T-helper 1 cell treated with Interleukin-12 subunit alpha and Interleukin-12 subunit beta and Interleukin-4 antibody, amounts not matched to agents 30 μg/mL and 1 μg/mL, for 36 hours (primary cell): Measurements from ENCODE around the gene WWC2.

Source experiments
- H3K27ac Mint-ChIP-seq: one replicate; pipeline ENCODE4 v1.8.0; 2021; ENCODE audit warnings: mild to moderate bottlenecking, mixed read lengths
- H3K27me3 Mint-ChIP-seq: one replicate; pipeline ENCODE4 v1.8.0; 2021; ENCODE audit warnings: low read depth, mixed read lengths
- H3K36me3 Mint-ChIP-seq: one replicate; pipeline ENCODE4 v1.8.0; 2021; ENCODE audit warnings: low read depth, mixed read lengths
- H3K4me1 Mint-ChIP-seq: one replicate; pipeline ENCODE4 v1.8.0; 2021; ENCODE audit warnings: low read depth, mixed read lengths
- H3K4me3 Mint-ChIP-seq: one replicate; pipeline ENCODE4 v1.8.0; 2021; ENCODE audit warnings: mild to moderate bottlenecking, moderate library complexity, mixed read lengths
- H3K9me3 Mint-ChIP-seq: one replicate; pipeline ENCODE4 v1.8.0; 2021; ENCODE audit warnings: mixed read lengths

The WWC2 gene

DNA sequence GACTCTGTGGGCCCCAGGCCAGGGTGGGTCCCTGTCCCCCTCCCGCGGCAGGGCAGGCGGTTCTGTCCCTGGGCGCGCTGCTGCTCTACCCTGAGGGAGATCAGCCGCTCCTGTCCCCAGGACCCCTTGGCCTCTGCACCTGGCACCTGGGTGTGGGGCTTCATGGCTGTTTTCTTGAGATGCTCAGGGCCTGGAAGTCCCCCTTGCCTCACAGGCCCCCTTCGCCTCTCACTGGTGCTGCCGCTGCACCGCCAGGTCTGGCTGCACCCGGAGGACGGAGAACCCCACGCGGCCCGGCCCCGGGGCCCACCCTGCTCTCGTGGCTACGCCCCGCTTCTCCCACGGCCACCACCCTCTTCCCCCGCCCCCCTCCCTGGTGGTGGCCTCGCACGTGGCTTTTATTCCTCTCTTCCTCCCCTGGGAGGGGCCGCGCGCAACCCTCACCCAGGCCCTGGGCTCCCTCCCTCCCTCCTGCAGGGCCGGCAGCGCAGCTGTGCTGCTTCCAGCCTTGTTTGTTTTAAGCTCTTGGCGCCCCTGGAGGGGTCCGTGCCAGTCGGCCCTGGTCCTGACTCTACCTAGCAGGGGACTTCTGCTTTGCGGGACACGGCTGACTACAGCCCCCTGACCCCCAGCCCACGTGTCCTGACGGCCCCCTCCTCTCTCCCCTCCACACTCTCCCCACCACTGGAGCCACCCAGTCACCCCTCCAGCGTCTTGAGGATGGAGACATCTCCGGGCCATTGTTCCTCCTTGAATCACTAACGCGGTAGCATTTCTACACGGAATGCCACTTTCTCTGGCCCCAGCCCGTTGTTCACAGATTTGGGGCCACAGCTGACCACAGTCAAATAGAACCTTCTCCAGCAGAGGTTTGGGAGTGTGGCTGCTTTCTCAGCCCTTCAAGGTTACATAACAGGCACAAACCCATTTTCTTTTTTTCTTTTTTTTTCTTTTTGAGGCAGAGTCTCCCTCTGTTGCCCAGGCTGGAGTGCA is 243.8 kb downstream of the WWC2 start:
- H3K27ac Mint-ChIP-seq: no peak overlapping the region
- no peaks in the 10 kb centered on the region for H3K4me1 Mint-ChIP-seq
- H3K4me3 Mint-ChIP-seq: no peak overlapping the region

GRCh38 chr4:183343730-183344129 is 244.7 kb downstream of the WWC2 start:
- Mint-ChIP-seq H3K4me3 (no peak overlapping the region), H3K27me3 (peaks cover 7% of the 10 kb centered on the region), H3K36me3 (no peaks in the 10 kb centered on the region), H3K4me1 (no peaks in the 10 kb centered on the region), H3K27ac (no peak overlapping the region), H3K9me3 (no peaks in the 10 kb centered on the region)

More for the DNA sequence above, 243.8 kb downstream of the WWC2 start:
- no peaks in the 10 kb centered on the region for H3K36me3 Mint-ChIP-seq
- peaks cover 7% of the 10 kb centered on the region for H3K27me3 Mint-ChIP-seq
- H3K9me3 Mint-ChIP-seq: no peaks in the 10 kb centered on the region

- Mint-ChIP-seq H3K4me3 (no peak overlapping the region), H3K27ac (no peak overlapping the region), H3K9me3 (no peaks in the 10 kb centered on the region), H3K36me3 (no peaks in the 10 kb centered on the region), H3K27me3 (peaks cover 7% of the 10 kb centered on the region), H3K4me1 (no peaks in the 10 kb centered on the region)
These were observed 245.6 kb downstream of the WWC2 start for GRCh38 chr4:183344523-183345255.

DNA sequence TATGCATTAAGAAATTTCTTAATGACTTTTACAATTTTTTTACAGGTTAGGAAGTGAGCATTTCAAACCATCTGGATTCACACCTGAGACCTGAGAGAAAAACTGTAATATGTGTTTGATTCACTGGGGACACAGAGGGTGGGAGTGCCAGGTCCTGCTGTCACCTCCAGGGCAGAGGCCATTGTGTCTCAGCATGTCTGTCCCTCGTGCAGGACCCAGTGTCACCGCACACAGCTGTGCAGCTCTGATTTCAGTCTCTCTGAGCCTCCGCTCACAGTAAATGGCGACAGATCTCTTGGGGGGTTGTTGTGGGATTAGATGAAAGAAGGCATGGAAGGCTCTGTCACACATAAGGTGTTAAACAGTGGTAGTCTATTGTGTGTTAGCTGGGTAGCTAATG is 246.2 kb downstream of the WWC2 start:
- H3K36me3 Mint-ChIP-seq: no peaks in the 10 kb centered on the region
- H3K4me1 Mint-ChIP-seq: peaks cover under 1% of the 10 kb centered on the region
- H3K4me3 Mint-ChIP-seq: no peak overlapping the region
- peaks cover 7% of the 10 kb centered on the region for H3K27me3 Mint-ChIP-seq
- H3K9me3 Mint-ChIP-seq: no peaks in the 10 kb centered on the region
- no peak overlapping the region for H3K27ac Mint-ChIP-seq

- peaks cover 3% of the 10 kb centered on the region for H3K4me1 Mint-ChIP-seq
- H3K27me3 Mint-ChIP-seq: peaks cover 3% of the 10 kb centered on the region
- no peak overlapping the region for H3K27ac Mint-ChIP-seq
- no peaks in the 10 kb centered on the region for H3K36me3 Mint-ChIP-seq
- no peak overlapping the region for H3K4me3 Mint-ChIP-seq
- H3K9me3 Mint-ChIP-seq: peaks cover 4% of the 10 kb centered on the region
These were observed 248.1 kb downstream of the WWC2 start for GRCh38 chr4:183347146-183347545.

GRCh38 chr4:183347566-183347965 is 248.5 kb downstream of the WWC2 start:
- Mint-ChIP-seq H3K4me1 (peaks cover 3% of the 10 kb centered on the region), H3K4me3 (no peak overlapping the region), H3K27me3 (peaks cover 3% of the 10 kb centered on the region), H3K36me3 (no peaks in the 10 kb centered on the region), H3K9me3 (peaks cover 4% of the 10 kb centered on the region), H3K27ac (no peak overlapping the region)

GRCh38 chr4:183348136-183348535 is 249.1 kb downstream of the WWC2 start:
- Mint-ChIP-seq H3K27me3 (peaks cover 3% of the 10 kb centered on the region), H3K27ac (no peak overlapping the region), H3K4me1 (peaks cover 3% of the 10 kb centered on the region), H3K9me3 (peaks cover 4% of the 10 kb centered on the region), H3K4me3 (no peak overlapping the region), H3K36me3 (no peaks in the 10 kb centered on the region)

DNA sequence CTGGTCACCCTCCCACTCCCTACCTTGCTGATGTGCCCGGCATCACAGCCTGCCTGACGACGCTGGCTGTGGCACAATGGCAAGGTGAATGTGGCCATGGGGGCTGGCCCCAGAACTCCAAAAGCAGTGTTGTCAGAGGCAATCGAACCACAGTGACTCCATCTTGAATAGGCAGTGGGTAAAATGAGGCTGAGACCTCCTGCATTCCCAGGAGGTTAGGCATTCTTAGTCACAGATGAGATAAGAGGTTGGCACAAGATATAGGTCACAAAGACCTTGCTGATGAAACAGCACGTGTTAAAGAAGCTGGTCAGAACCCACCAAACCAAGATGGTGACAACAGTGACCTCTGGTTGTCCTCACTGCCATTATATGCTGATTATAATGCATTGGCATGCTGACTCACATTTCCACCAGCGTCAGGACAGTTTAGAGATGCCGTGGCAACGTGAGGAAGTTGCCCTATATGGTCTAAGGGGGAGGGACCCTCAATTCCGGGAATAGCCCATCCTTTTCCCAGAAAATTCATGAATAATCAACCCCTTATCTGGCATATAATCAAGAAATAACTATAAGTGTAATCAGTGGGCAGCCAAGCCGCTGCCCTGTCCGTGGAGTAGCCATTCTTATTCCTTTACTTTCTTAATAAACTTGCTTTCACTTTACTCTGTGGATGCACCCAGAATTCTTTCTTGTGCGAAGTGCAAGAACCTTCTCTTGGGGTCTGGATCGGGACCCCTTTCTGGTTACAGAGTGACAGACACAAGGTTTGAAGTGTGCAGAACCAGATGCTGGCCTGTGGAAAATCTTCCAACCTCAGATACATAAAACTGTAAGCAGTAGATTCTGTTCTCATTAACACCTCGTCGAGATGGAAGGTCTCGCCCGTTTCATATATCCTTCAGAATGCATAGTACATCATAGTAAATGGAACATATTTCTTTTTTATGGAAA is 249.9 kb downstream of the WWC2 start:
- H3K9me3 Mint-ChIP-seq: peaks cover 4% of the 10 kb centered on the region
- peaks cover 2% of the 10 kb centered on the region for H3K27me3 Mint-ChIP-seq
- H3K4me3 Mint-ChIP-seq: no peak overlapping the region
- no peaks in the 10 kb centered on the region for H3K36me3 Mint-ChIP-seq
- no peak overlapping the region for H3K27ac Mint-ChIP-seq
- H3K4me1 Mint-ChIP-seq: peaks cover 3% of the 10 kb centered on the region

DNA sequence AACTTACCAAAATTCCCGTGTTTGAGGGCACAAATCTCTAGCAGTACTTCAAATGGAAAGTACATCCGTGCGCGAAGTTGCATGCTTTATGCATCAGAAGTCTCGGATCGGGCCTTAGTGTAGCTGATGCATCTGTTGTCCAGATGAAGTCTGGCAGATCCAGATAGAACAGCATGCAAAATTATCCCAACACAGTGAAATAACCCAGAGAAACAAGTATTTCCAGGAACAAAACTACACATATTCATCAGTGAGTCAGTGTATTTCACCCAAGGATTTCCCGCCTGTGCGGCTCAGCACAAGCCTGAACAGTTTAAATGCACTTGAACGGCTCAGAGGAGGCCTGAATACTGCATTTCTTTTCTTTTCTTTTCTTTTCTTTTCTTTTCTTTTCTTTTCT is 250.6 kb downstream of the WWC2 start:
- Mint-ChIP-seq H3K27ac (no peak overlapping the region), H3K4me1 (peaks cover 3% of the 10 kb centered on the region), H3K4me3 (no peak overlapping the region), H3K9me3 (peaks cover 4% of the 10 kb centered on the region), H3K36me3 (no peaks in the 10 kb centered on the region), H3K27me3 (no peaks in the 10 kb centered on the region)

DNA sequence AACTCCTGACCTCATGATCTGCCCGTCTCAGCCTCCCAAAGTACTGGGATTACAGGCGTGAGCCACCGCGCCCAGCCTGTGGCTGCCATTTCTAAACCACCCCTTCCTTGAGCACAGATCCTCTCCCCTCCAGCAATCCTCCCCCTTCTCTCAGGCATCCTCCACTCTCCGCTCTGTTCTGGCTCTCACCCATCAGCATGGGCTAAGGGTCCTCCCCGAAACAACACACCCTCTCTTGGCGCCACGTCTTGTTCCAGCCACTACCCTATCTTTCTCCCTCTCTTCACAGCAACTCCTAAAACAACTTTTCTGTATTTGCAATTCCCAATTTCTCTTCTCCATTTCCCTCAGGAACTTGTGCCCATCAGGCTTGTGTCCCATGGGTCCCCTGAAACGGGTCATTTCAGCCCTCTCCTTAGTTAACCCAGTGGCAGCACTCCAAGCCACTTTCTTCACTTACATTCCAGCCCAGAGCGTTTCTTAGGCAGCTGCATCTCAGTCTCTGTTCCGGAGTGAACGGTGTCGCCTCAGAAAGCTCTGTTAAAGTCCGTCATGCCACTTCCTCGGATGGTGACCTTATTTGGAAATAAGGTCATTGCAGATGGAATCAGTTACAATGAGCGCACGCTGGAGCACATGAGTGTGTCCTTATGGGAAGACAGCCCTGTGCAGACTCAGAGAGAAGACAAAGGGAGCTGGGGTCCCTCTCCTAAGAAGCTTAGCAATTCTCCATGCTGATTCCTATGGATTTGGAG is 251.4 kb downstream of the WWC2 start:
- Mint-ChIP-seq H3K4me1 (peaks cover 3% of the 10 kb centered on the region), H3K4me3 (no peak overlapping the region), H3K27ac (no peak overlapping the region), H3K27me3 (no peaks in the 10 kb centered on the region), H3K36me3 (no peaks in the 10 kb centered on the region), H3K9me3 (peaks cover 4% of the 10 kb centered on the region)

DNA sequence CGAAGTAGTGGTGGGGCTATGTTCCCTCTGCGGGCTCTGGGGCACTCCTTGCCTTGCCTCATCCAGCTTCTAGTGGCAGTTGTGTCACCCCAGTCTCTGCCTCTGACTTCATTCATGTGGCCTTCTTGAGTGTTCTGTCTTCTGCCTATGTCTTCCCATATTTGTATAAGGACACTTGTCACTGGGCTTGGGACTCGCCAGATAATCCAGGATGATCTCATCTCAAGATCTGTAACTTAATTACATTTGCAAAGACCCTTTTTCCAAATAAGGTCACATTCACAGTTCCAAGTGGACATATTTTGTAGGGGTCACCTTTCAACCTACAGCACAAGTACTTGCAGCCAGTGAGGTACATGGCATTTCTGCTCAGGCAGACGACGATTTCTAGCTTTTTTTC is 253.5 kb downstream of the WWC2 start:
- Mint-ChIP-seq H3K27me3 (no peaks in the 10 kb centered on the region), H3K9me3 (peaks cover 4% of the 10 kb centered on the region), H3K4me3 (no peak overlapping the region), H3K27ac (no peak overlapping the region), H3K36me3 (no peaks in the 10 kb centered on the region), H3K4me1 (peaks cover 3% of the 10 kb centered on the region)

DNA sequence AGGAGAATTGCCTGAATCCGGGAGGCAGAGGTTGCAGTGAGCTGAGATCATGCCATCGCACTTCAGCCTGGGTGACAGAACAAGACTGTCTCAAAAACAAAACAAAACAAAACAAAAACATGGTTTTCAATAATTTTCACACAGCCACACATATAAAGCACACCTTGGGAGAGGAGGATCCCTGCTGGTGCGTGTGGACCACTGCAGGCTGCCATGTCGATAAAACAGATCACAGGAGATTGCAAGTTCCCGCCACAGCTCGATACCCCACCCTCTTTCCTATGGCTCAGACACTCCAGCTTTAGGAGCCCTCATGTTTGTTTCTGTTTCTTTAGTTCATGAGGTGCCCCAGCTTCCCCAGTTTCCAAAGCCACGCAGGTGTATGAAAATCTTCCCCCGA is 254.5 kb downstream of the WWC2 start:
- no peak overlapping the region for H3K27ac Mint-ChIP-seq
- peaks cover 4% of the 10 kb centered on the region for H3K9me3 Mint-ChIP-seq
- H3K36me3 Mint-ChIP-seq: no peaks in the 10 kb centered on the region
- H3K4me3 Mint-ChIP-seq: no peak overlapping the region
- peaks cover 3% of the 10 kb centered on the region for H3K4me1 Mint-ChIP-seq
- no peaks in the 10 kb centered on the region for H3K27me3 Mint-ChIP-seq

- Mint-ChIP-seq H3K9me3 (peaks cover 4% of the 10 kb centered on the region), H3K27me3 (no peaks in the 10 kb centered on the region), H3K27ac (no peak overlapping the region), H3K4me3 (no peak overlapping the region), H3K36me3 (no peaks in the 10 kb centered on the region), H3K4me1 (peaks cover 3% of the 10 kb centered on the region)
These were observed 255.2 kb downstream of the WWC2 start for GRCh38 chr4:183354219-183354618.
